Measurements from ENCODE around the gene CDH23. TPM values are rescaled to one million over a fixed set of nuclear protein-coding genes. Genes with fewer than 3 reads are reported as not detected.
A peak's percentile ranks its signal among the peaks of the same experiment; 100 is the strongest.

Gene CDH23
- total and polyA plus RNA-seq, 2 experiments from 2014 or later = 0.08 TPM; not detected in 1

GRCh38 chr10:71718165-71718698 lies 321.5 kb downstream of the CDH23 start:
- H3F3A ChIP-seq (ENCODE audit: insufficient read depth) = peaks cover 12% of the 10 kb centered on the region; the same call in 1 of the 2 replicates
- H3K9ac ChIP-seq = no peak overlapping the region
- H2AFZ ChIP-seq = no peak overlapping the region
- no peak for TF ChIP-seq EZH2 (IDR thresholded peaks at IDR 0.05; ENCODE audit: insufficient read depth, poor library complexity, severe bottlenecking)
- TF ChIP-seq EZH2phosphoT487 (IDR thresholded peaks at IDR 0.05; ENCODE audit: insufficient read depth, low read depth) = no peak
- no peaks in the 10 kb centered on the region for H3K27me3 ChIP-seq (replicated peaks; ENCODE audit: insufficient read depth)
- peaks cover 16% of the 10 kb centered on the region for H3K4me1 ChIP-seq (ENCODE audit: insufficient read depth)
- 46 to 62% methylated on average over 8 to 10 of the region's 10 CpGs for WGBS, 2 experiments (ENCODE audit: low coverage in 1 of 2, low lambda C conversion rate in 2 of 2, missing lambda C conversion rate in 2 of 2)
- H3K4me3 ChIP-seq = no peak overlapping the region
- no peaks in the 10 kb centered on the region for H3K9me3 ChIP-seq (ENCODE audit: low read depth)
- no peaks in the 10 kb centered on the region for H4K20me1 ChIP-seq (ENCODE audit: insufficient read depth)
- in situ Hi-C loops (cut with MboI) = no loop called here
- H3K9me2 ChIP-seq (ENCODE audit: insufficient read depth) = no peaks in the 10 kb centered on the region
- H3K4me2 ChIP-seq (ENCODE audit: unreplicated experiment) = no peak overlapping the region
- H3K27ac ChIP-seq = no peak overlapping the region
- no peaks in the 10 kb centered on the region for H3K79me2 ChIP-seq (ENCODE audit: insufficient read depth)
- no peak for DNase-seq
- H3K36me3 ChIP-seq (ENCODE audit: low read depth) = no peaks in the 10 kb centered on the region

- Histone ChIP-seq H3K79me2 (ENCODE audit: insufficient read depth) (no peaks in the 10 kb centered on the region), H3K9ac (no peak overlapping the region), H3K36me3 (ENCODE audit: low read depth) (no peaks in the 10 kb centered on the region), H3K4me1 (ENCODE audit: insufficient read depth) (peaks cover 8% of the 10 kb centered on the region), H3K4me3 (no peak overlapping the region), H3K9me2 (ENCODE audit: insufficient read depth) (no peaks in the 10 kb centered on the region), H2AFZ (no peak overlapping the region), H3K4me2 (ENCODE audit: unreplicated experiment) (no peak overlapping the region), H3K27me3 (replicated peaks; ENCODE audit: insufficient read depth) (no peaks in the 10 kb centered on the region), H3K9me3 (ENCODE audit: low read depth) (no peaks in the 10 kb centered on the region), H3K27ac (no peak overlapping the region), H4K20me1 (ENCODE audit: insufficient read depth) (no peaks in the 10 kb centered on the region), H3F3A (ENCODE audit: insufficient read depth) (peaks cover 6% of the 10 kb centered on the region; the same call in 1 of the 2 replicates)
- TF ChIP-seq EZH2 (IDR thresholded peaks at IDR 0.05; ENCODE audit: insufficient read depth, poor library complexity, severe bottlenecking) (no peak), EZH2phosphoT487 (IDR thresholded peaks at IDR 0.05; ENCODE audit: insufficient read depth, low read depth) (no peak)
- in situ Hi-C loops (cut with MboI) = no loop called here
- 40 to 44% methylated on average over 7 of the region's 7 CpGs for WGBS, 2 experiments (ENCODE audit: low coverage in 1 of 2, low lambda C conversion rate in 2 of 2, missing lambda C conversion rate in 2 of 2)
- peak; percentile 60 for DNase-seq
Observed at GRCh38 chr10:71719042-71719441, 322.3 kb downstream of the CDH23 start.

- no peak within 1 kb of the TSS for H3K27ac ChIP-seq
- no peaks in the 10 kb centered on the region for H3K36me3 ChIP-seq (ENCODE audit: low read depth)
- H3K9me2 ChIP-seq (ENCODE audit: insufficient read depth) = no peaks in the 10 kb centered on the region
- no peak within 1 kb of the TSS for H3K4me3 ChIP-seq
- H3K79me2 ChIP-seq (ENCODE audit: insufficient read depth) = no peaks in the 10 kb centered on the region
- H4K20me1 ChIP-seq (ENCODE audit: insufficient read depth) = no peaks in the 10 kb centered on the region
- no peak within 1 kb of the TSS for H2AFZ ChIP-seq
- in situ Hi-C loops (cut with MboI) = no loop called here
- no peak within 1 kb of the TSS for H3K4me2 ChIP-seq (ENCODE audit: unreplicated experiment)
- H3F3A ChIP-seq (ENCODE audit: insufficient read depth) = 0 out of 2 replicates have a peak, but pooled peaks cover under 1% of the 10 kb centered on the region
- no peaks in the 10 kb centered on the region for H3K27me3 ChIP-seq (replicated peaks; ENCODE audit: insufficient read depth)
- 83 to 85% methylated on average over 13 to 14 of the region's 14 CpGs for WGBS, 2 experiments (ENCODE audit: low coverage in 1 of 2, low lambda C conversion rate in 2 of 2, missing lambda C conversion rate in 2 of 2)
- no peak for TF ChIP-seq EZH2phosphoT487 (IDR thresholded peaks at IDR 0.05; ENCODE audit: insufficient read depth, low read depth)
- TF ChIP-seq EZH2 (IDR thresholded peaks at IDR 0.05; ENCODE audit: insufficient read depth, poor library complexity, severe bottlenecking) = no peak
- H3K4me1 ChIP-seq (ENCODE audit: insufficient read depth) = peaks cover 3% of the 10 kb centered on the region
- H3K9me3 ChIP-seq (ENCODE audit: low read depth) = no peaks in the 10 kb centered on the region
- DNase-seq = no peak
- no peak within 1 kb of the TSS for H3K9ac ChIP-seq
Observed at GRCh38 chr10:71719464-71720201, 322.9 kb downstream of the CDH23 start, which contains the start of gene C10orf105. C10orf105 (minus strand) TSS chr10:71719778; CDS start chr10:71716337, 3,441 bp downstream.

- Histone ChIP-seq H3F3A (ENCODE audit: insufficient read depth) (no peaks in the 10 kb centered on the region), H3K27ac (no peak overlapping the region), H2AFZ (no peak overlapping the region), H3K4me3 (no peak overlapping the region), H3K9me2 (ENCODE audit: insufficient read depth) (no peaks in the 10 kb centered on the region), H4K20me1 (ENCODE audit: insufficient read depth) (no peaks in the 10 kb centered on the region), H3K36me3 (ENCODE audit: low read depth) (no peaks in the 10 kb centered on the region), H3K9me3 (ENCODE audit: low read depth) (no peaks in the 10 kb centered on the region), H3K27me3 (replicated peaks; ENCODE audit: insufficient read depth) (no peaks in the 10 kb centered on the region), H3K4me1 (ENCODE audit: insufficient read depth) (no peaks in the 10 kb centered on the region), H3K4me2 (ENCODE audit: unreplicated experiment) (no peak overlapping the region), H3K9ac (no peak overlapping the region), H3K79me2 (ENCODE audit: insufficient read depth) (no peaks in the 10 kb centered on the region)
- in situ Hi-C loops (cut with MboI) = no loop called here
- 91 to 93% methylated on average over 2 to 4 of the region's 4 CpGs for WGBS, 2 experiments (ENCODE audit: low coverage in 1 of 2, low lambda C conversion rate in 2 of 2, missing lambda C conversion rate in 2 of 2)
- DNase-seq = no peak
- TF ChIP-seq EZH2 (IDR thresholded peaks at IDR 0.05; ENCODE audit: insufficient read depth, poor library complexity, severe bottlenecking) = no peak
- no peak for TF ChIP-seq EZH2phosphoT487 (IDR thresholded peaks at IDR 0.05; ENCODE audit: insufficient read depth, low read depth)
Observed at GRCh38 chr10:71720288-71720687, 323.6 kb downstream of the CDH23 start.

All from GM23248 (cell line).